ENCODE results near the gene UBE2U. TPM values are rescaled to one million over a fixed set of nuclear protein-coding genes. Genes with fewer than 3 reads are reported as not detected.

Gene UBE2U
- total and polyA plus RNA-seq, 2 of the 4 experiments (the other 2 are of a cell fraction) = not detected

GRCh38 chr1:64200064-64200463, 3.4 kb upstream of the UBE2U start:
- no peaks in the 10 kb centered on the region for H3K9me1 ChIP-seq (ENCODE audit: insufficient read depth, low read length)
- H3K18ac ChIP-seq (ENCODE audit: low read depth, low read length) = no peak overlapping the region
- dilution Hi-C loops (cut with HindIII; ENCODE audit: low sequenced_read_pairs, unreplicated experiment) = no loop called here
- no peak overlapping the region for H2BK15ac ChIP-seq (ENCODE audit: low read depth, low read length)
- no TSS peak for BruUV-seq (replicated peaks)
- H3K36me3 ChIP-seq (ENCODE audit: control insufficient read depth, insufficient read depth, low read length) = no peaks in the 10 kb centered on the region
- peaks cover 3% of the 10 kb centered on the region; the same call in 1 of the 2 replicates for H3K27me3 ChIP-seq (ENCODE audit: control insufficient read depth, insufficient read depth, low read length)
- no peaks in the 10 kb centered on the region for H4K20me1 ChIP-seq (ENCODE audit: insufficient read depth, low read length)
- H3K27ac ChIP-seq (ENCODE audit: insufficient read depth, low read length) = no peak overlapping the region
- H3K4ac ChIP-seq (ENCODE audit: low read depth, low read length) = no peak overlapping the region
- H2BK20ac ChIP-seq (ENCODE audit: low read depth, low read length) = no peak overlapping the region
- no peak overlapping the region for H2AK5ac ChIP-seq (ENCODE audit: low read depth, low read length)
- H3K4me1 ChIP-seq (ENCODE audit: control insufficient read depth, insufficient read depth, low read length) = no peaks in the 10 kb centered on the region
- H3K4me2 ChIP-seq (ENCODE audit: low read depth, low read length) = no peak overlapping the region
- H2AK9ac ChIP-seq (replicated peaks; ENCODE audit: low read depth, low read length, poor library complexity) = no peak overlapping the region
- DNase-seq (no peak), ATAC-seq (ENCODE audit: low read depth) (no peak)
- no peak overlapping the region for H2BK5ac ChIP-seq (ENCODE audit: low read depth, low read length, poor library complexity, severe bottlenecking)
- H4K91ac ChIP-seq (ENCODE audit: insufficient read depth, low read depth, low read length) = no peak overlapping the region
- H2BK120ac ChIP-seq (ENCODE audit: low read depth, low read length) = no peak overlapping the region
- intact Hi-C loops (cut with micrococcal nuclease) = no loop called here
- H3K9me3 ChIP-seq (ENCODE audit: control insufficient read depth, insufficient read depth, low read length) = no peaks in the 10 kb centered on the region
- no CpG with 5 or more reads among the region's 1 CpG for WGBS, 2 experiments (ENCODE audit: extremely low coverage in 2 of 2, insufficient read length in 1 of 2)
- H3K14ac ChIP-seq (replicated peaks; ENCODE audit: low read depth, low read length) = no peak overlapping the region
- H3K56ac ChIP-seq (ENCODE audit: extremely low read depth, insufficient read depth, low read length) = no peak overlapping the region
- no peak overlapping the region for H2AFZ ChIP-seq (replicated peaks; ENCODE audit: low read length, poor library complexity)
- H3K4me3 ChIP-seq (ENCODE audit: insufficient read depth, low read depth, low read length) = no peak overlapping the region
- H3K79me1 ChIP-seq (ENCODE audit: low read depth in 1 of 2, low read length in 2 of 2) = no peaks in the 10 kb centered on the region
- POLR2A ChIA-PET (ENCODE audit: unreplicated experiment) = no interaction called here
- TF ChIP-seq USF2 (IDR thresholded peaks at IDR 0.05; ENCODE audit: low read depth, low read length) = no peak
- TF ChIP-seq MAFK (IDR thresholded peaks at IDR 0.05; ENCODE audit: low read depth, low read length) = peak; percentile 62; the same call in 1 of the 2 replicates
- H4K8ac ChIP-seq (ENCODE audit: low read depth in 2 of 2, low read length in 2 of 2) = no peak overlapping the region
- H3K9ac ChIP-seq (ENCODE audit: low read depth, low read length) = no peak overlapping the region
- CTCF ChIA-PET = no interaction called here
- H3K23ac ChIP-seq (ENCODE audit: low read depth, low read length) = no peak overlapping the region
- no peak overlapping the region for H4K5ac ChIP-seq (ENCODE audit: low read depth, low read length)
- in situ Hi-C loops (cut with MboI; ENCODE audit: low sequenced_read_pairs) = no loop called here
